Stimulated activated CD4-positive, alpha-beta T cell treated with anti-CD3 and anti-CD28 coated beads, Interleukin-4, amount 100 ng/mL, for 48 hours (primary cell): ENCODE measurements around the gene TMEM14A.
"Not testable (repeated sequence)": the region's sequence is repeated elsewhere in the genome, so short reads cannot be mapped to it uniquely, and the experiment has no call there.

ENCODE experiments used
- DNase-seq, 2 donors: peaks; one replicate each; pipeline ENCODE4 v3.0.0-alpha.2; 2020; ENCODE audit warnings: low read depth in 2 of 2

TMEM14A gene

GRCh38 chr6:52670502-52671409, at the start of gene TMEM14A:
TMEM14A (plus strand) TSS chr6:52671113; CDS start chr6:52677103, 5,990 bp downstream.
- DNase-seq = peak; percentile 88 to 92

GRCh38 chr6:52621631-52622030, 49.3 kb upstream of the TMEM14A start:
- no peak for DNase-seq

- DNase-seq = no peak
These were observed 48.1 kb upstream of the TMEM14A start for GRCh38 chr6:52622810-52623209.

GRCh38 chr6:52632011-52632410, 38.9 kb upstream of the TMEM14A start:
- no peak for DNase-seq

- no peak for DNase-seq
These were observed 36.7 kb upstream of the TMEM14A start for GRCh38 chr6:52634211-52634610.

- DNase-seq = peak in 1 of 2 donors; percentile 10
These were observed 35.8 kb upstream of the TMEM14A start for GRCh38 chr6:52635049-52635577.

GRCh38 chr6:52636830-52637229, 34.1 kb upstream of the TMEM14A start:
- no peak for DNase-seq

GRCh38 chr6:52639493-52639892, 31.4 kb upstream of the TMEM14A start:
- DNase-seq = no peak

- no peak for DNase-seq
These were observed 30.7 kb upstream of the TMEM14A start for GRCh38 chr6:52640170-52640569.

GRCh38 chr6:52640916-52641315, 30.0 kb upstream of the TMEM14A start:
- DNase-seq = no peak

- DNase-seq = no peak
These were observed 29.5 kb upstream of the TMEM14A start for GRCh38 chr6:52641388-52641787.

- DNase-seq = no peak
These were observed 29.1 kb upstream of the TMEM14A start for GRCh38 chr6:52641826-52642225.

- no peak for DNase-seq
These were observed 28.5 kb upstream of the TMEM14A start for GRCh38 chr6:52642368-52642767.

- DNase-seq = no peak
These were observed 27.8 kb upstream of the TMEM14A start for GRCh38 chr6:52643158-52643557.

GRCh38 chr6:52644253-52644652, 26.7 kb upstream of the TMEM14A start:
- no peak for DNase-seq

GRCh38 chr6:52645976-52646375, 24.9 kb upstream of the TMEM14A start:
- no peak for DNase-seq

- DNase-seq = no peak
These were observed 23.7 kb upstream of the TMEM14A start for GRCh38 chr6:52647199-52647598.

- no peak for DNase-seq
These were observed 21.3 kb upstream of the TMEM14A start for GRCh38 chr6:52649536-52650160.

- DNase-seq = no peak
These were observed 20.0 kb upstream of the TMEM14A start for GRCh38 chr6:52650941-52651340.

- DNase-seq = no peak
These were observed 17.8 kb upstream of the TMEM14A start for GRCh38 chr6:52653151-52653550.

- no peak for DNase-seq
These were observed 16.9 kb upstream of the TMEM14A start for GRCh38 chr6:52654007-52654406.

GRCh38 chr6:52654592-52654991, 16.3 kb upstream of the TMEM14A start:
- no peak for DNase-seq

- DNase-seq = not testable (repeated sequence)
These were observed 15.0 kb upstream of the TMEM14A start for GRCh38 chr6:52655941-52656340.
